HepG2 (cell line): ENCODE data around the gene ZMAT2. TPM values are rescaled to one million over a fixed set of nuclear protein-coding genes. Genes with fewer than 3 reads are reported as not detected.

Source experiments
- CREBL2 ChIP-seq: sonication (generic); formaldehyde crosslinking; IDR thresholded peaks from 2 replicates; pipeline ENCODE4 v1.8.1; 2023; ENCODE audit warnings: missing genetic modification reagents, mild to moderate bottlenecking, borderline replicate concordance
- CTCF ChIP-seq: sonication (generic); formaldehyde crosslinking; IDR thresholded peaks from 2 replicates; pipeline ENCODE4 v1.5.0; 2020; ENCODE audit warnings: mild to moderate bottlenecking, missing genetic modification reagents, moderate library complexity
- NFE2L1 ChIP-seq: sonication (generic); formaldehyde crosslinking; IDR thresholded peaks from 2 replicates; pipeline ENCODE4 v1.4.0; 2020; ENCODE audit warnings: missing genetic modification reagents, mild to moderate bottlenecking, borderline replicate concordance
- PCBP2 ChIP-seq: fragments of 200-400 bp; formaldehyde crosslinking; optimal IDR thresholded peaks from 2 replicates; pipeline ENCODE3; 2018; ENCODE audit warnings: low read length, low read depth; ENCODE audit not compliant: poor library complexity, severe bottlenecking
- TBL1XR1 ChIP-seq: fragments of 150-350 bp; IDR thresholded peaks from 2 replicates; pipeline ENCODE4 v1.6.1; 2014; ENCODE audit warnings: borderline replicate concordance, low read length; ENCODE audit not compliant: partially characterized antibody
- THAP11 ChIP-seq: IDR thresholded peaks from 2 replicates; pipeline ENCODE4 v1.6.1; 2016; ENCODE audit warnings: missing biosample characterization, missing genetic modification reagents
- XBP1 ChIP-seq: sonication (generic); formaldehyde crosslinking; IDR thresholded peaks from 2 replicates; pipeline ENCODE4 v1.5.0; 2020; ENCODE audit warnings: missing genetic modification reagents
- ZBTB26 ChIP-seq: IDR thresholded peaks from 2 replicates; pipeline ENCODE4 v1.6.1; 2016; ENCODE audit warnings: missing compliant biosample characterization, missing genetic modification reagents, borderline replicate concordance
- ZBTB40 ChIP-seq, 2 experiments: fragments of 450-650 bp in 1 of 2; sonication (generic) in 1 of 2; formaldehyde crosslinking in 1 of 2; IDR thresholded peaks; 2 replicates each; pipeline versions ENCODE4 v1.6.1 to v1.8.0; 2016 to 2022; ENCODE audit warnings: antibody characterized with exemption in 1 of 2, mild to moderate bottlenecking in 1 of 2, missing genetic modification reagents in 1 of 2
- ZNF136 ChIP-seq: sonication (generic); formaldehyde crosslinking; IDR thresholded peaks from 2 replicates; pipeline ENCODE4 v1.8.1; 2022; ENCODE audit warnings: low read depth, mild to moderate bottlenecking, moderate library complexity, missing genetic modification reagents
- ZNF749 ChIP-seq: sonication (generic); formaldehyde crosslinking; IDR thresholded peaks from 2 replicates; pipeline ENCODE4 v1.8.0; 2022; ENCODE audit warnings: mild to moderate bottlenecking, missing genetic modification reagents, moderate library complexity, borderline replicate concordance
- ZNF782 ChIP-seq: sonication (generic); formaldehyde crosslinking; IDR thresholded peaks from 2 replicates; pipeline ENCODE4 v1.4.0; 2020; ENCODE audit warnings: missing genetic modification reagents, mild to moderate bottlenecking, borderline replicate concordance
- ZSCAN9 ChIP-seq: IDR thresholded peaks from 2 replicates; pipeline ENCODE4 v1.6.1; 2016; ENCODE audit warnings: borderline replicate concordance
- polyA plus RNA-seq, 8 experiments: library from polyadenylated mRNA; depleted of rRNA in 3 of 8; stranded (reverse) in 7 of 8; unstranded in 1 of 8; fragments of >200 nt; fragmentation: Illumina TruSeq in 4 of 8; extraction: Trizol in 4 of 8; gene quantifications; 2 replicates each; pipeline versions ENCODE4 v1.2.1 to v1.2.3, GENCODE V29; 2011 to 2016; ENCODE audit warnings: low read depth in 4 of 8, missing spikeins in 1 of 8, mixed read lengths in 1 of 8; ENCODE audit not compliant: insufficient read depth in 1 of 8
- total RNA-seq, 5 experiments: library from RNA; depleted of rRNA; stranded (reverse); fragments of >200 nt; fragmentation: Illumina TruSeq; extraction: Trizol; gene quantifications; 2 replicates each; pipeline ENCODE4 v1.2.3, GENCODE V29; 2016; ENCODE audit warnings: low read depth in 1 of 5

Gene ZMAT2
- total and polyA plus RNA-seq, 2 of the 13 experiments (the other 11 are each of a cell fraction or from before 2014, with no cell fraction given), result 35.4 to 92.8 TPM

GRCh38 chr5:140710899-140711552, 10.8 kb downstream of the ZMAT2 start (continued):
- TF ChIP-seq ZBTB26 (CRISPR knock-in tag) (0 out of 2 replicates have a peak, but pooled peaks have one; percentile 26), NFE2L1 (0 out of 2 replicates have a peak, but pooled peaks have one; percentile 50), ZNF782 (CRISPR knock-in tag) (no peak), XBP1 (CRISPR knock-in tag) (peak; percentile 82; the same call in 1 of the 2 replicates), THAP11 (peak; percentile 72), CREBL2 (no peak), ZNF749 (CRISPR knock-in tag) (no peak; the same call in 1 of the 2 replicates), CTCF (CRISPR knock-in tag) (no peak), TBL1XR1 (peak; percentile 78), PCBP2 (no peak), ZSCAN9 (CRISPR knock-in tag) (0 out of 2 replicates have a peak, but pooled peaks have one; percentile 71), ZBTB40 (IDR thresholded peaks at IDR 0.05) (no peak), ZBTB40 (CRISPR knock-in tag; IDR thresholded peaks at IDR 0.05) (no peak; the same call in 1 of the 2 replicates), ZNF136 (CRISPR knock-in tag) (no peak)
